ENCODE results near the gene GATA1.

Gene GATA1

GRCh38 chrX:48798318-48798717 is 11.9 kb downstream of the GATA1 start:
- Histone ChIP-seq H3K4me2 (ENCODE audit: low read length) (no peak overlapping the region), H3K9ac (ENCODE audit: low read depth, low read length) (no peak overlapping the region), H3K9me3 (replicated peaks; ENCODE audit: low read length) (no peaks in the 10 kb centered on the region), H3K4me1 (ENCODE audit: control insufficient read depth, insufficient read depth, low read length) (peaks cover 5% of the 10 kb centered on the region), H3K27me3 (ENCODE audit: control insufficient read depth, insufficient read depth, low read length) (no peaks in the 10 kb centered on the region), H3K36me3 (ENCODE audit: insufficient read depth, low read length) (no peaks in the 10 kb centered on the region), H3K4me3 (ENCODE audit: low read length) (no peak overlapping the region)

GRCh38 chrX:48800574-48801279 is 14.3 kb downstream of the GATA1 start:
- no peaks in the 10 kb centered on the region for H3K36me3 ChIP-seq (ENCODE audit: insufficient read depth, low read length)
- H3K4me3 ChIP-seq (ENCODE audit: low read length): peak overlapping the region; percentile 87
- no peaks in the 10 kb centered on the region for H3K9me3 ChIP-seq (replicated peaks; ENCODE audit: low read length)
- no peaks in the 10 kb centered on the region for H3K27me3 ChIP-seq (ENCODE audit: control insufficient read depth, insufficient read depth, low read length)
- peak overlapping the region; percentile 86 for H3K9ac ChIP-seq (ENCODE audit: low read depth, low read length)
- peaks cover 5% of the 10 kb centered on the region for H3K4me1 ChIP-seq (ENCODE audit: control insufficient read depth, insufficient read depth, low read length)
- H3K4me2 ChIP-seq (ENCODE audit: low read length): peak overlapping the region; percentile 86

GRCh38 chrX:48801280-48802088 is 15.1 kb downstream of the GATA1 start, which contains the start of gene HDAC6:
TSS of gene HDAC6 (plus strand) at chrX:48802067. CDS start at chrX:48802693, 626 bp downstream.
- peak within 1 kb of the TSS; percentile 95 for H3K9ac ChIP-seq (ENCODE audit: low read depth, low read length)
- H3K4me3 ChIP-seq (ENCODE audit: low read length): peak within 1 kb of the TSS; percentile 87
- no peaks in the 10 kb centered on the region for H3K9me3 ChIP-seq (replicated peaks; ENCODE audit: low read length)
- H3K4me1 ChIP-seq (ENCODE audit: control insufficient read depth, insufficient read depth, low read length): peaks cover 5% of the 10 kb centered on the region
- H3K4me2 ChIP-seq (ENCODE audit: low read length): peak within 1 kb of the TSS; percentile 86
- H3K36me3 ChIP-seq (ENCODE audit: insufficient read depth, low read length): no peaks in the 10 kb centered on the region
- no peaks in the 10 kb centered on the region for H3K27me3 ChIP-seq (ENCODE audit: control insufficient read depth, insufficient read depth, low read length)

- peak overlapping the region; percentile 95 for H3K9ac ChIP-seq (ENCODE audit: low read depth, low read length)
- no peaks in the 10 kb centered on the region for H3K9me3 ChIP-seq (replicated peaks; ENCODE audit: low read length)
- H3K27me3 ChIP-seq (ENCODE audit: control insufficient read depth, insufficient read depth, low read length): no peaks in the 10 kb centered on the region
- H3K4me3 ChIP-seq (ENCODE audit: low read length): peak overlapping the region; percentile 87
- peak overlapping the region; percentile 80 for H3K4me2 ChIP-seq (ENCODE audit: low read length)
- peaks cover 5% of the 10 kb centered on the region for H3K4me1 ChIP-seq (ENCODE audit: control insufficient read depth, insufficient read depth, low read length)
- no peaks in the 10 kb centered on the region for H3K36me3 ChIP-seq (ENCODE audit: insufficient read depth, low read length)
Measured at GRCh38 chrX:48802089-48802904, 15.9 kb downstream of the GATA1 start.

- H3K9me3 ChIP-seq (replicated peaks; ENCODE audit: low read length): no peaks in the 10 kb centered on the region
- H3K4me1 ChIP-seq (ENCODE audit: control insufficient read depth, insufficient read depth, low read length): peaks cover 5% of the 10 kb centered on the region
- peak overlapping the region; percentile 87 for H3K4me3 ChIP-seq (ENCODE audit: low read length)
- H3K4me2 ChIP-seq (ENCODE audit: low read length): peak overlapping the region; percentile 80
- H3K36me3 ChIP-seq (ENCODE audit: insufficient read depth, low read length): peaks cover 2% of the 10 kb centered on the region
- H3K27me3 ChIP-seq (ENCODE audit: control insufficient read depth, insufficient read depth, low read length): no peaks in the 10 kb centered on the region
- H3K9ac ChIP-seq (ENCODE audit: low read depth, low read length): peak overlapping the region; percentile 95
Measured at GRCh38 chrX:48802905-48803200, 16.5 kb downstream of the GATA1 start.

- H3K4me2 ChIP-seq (ENCODE audit: low read length): no peak overlapping the region
- H3K36me3 ChIP-seq (ENCODE audit: insufficient read depth, low read length): peaks cover 4% of the 10 kb centered on the region
- H3K4me3 ChIP-seq (ENCODE audit: low read length): no peak overlapping the region
- H3K27me3 ChIP-seq (ENCODE audit: control insufficient read depth, insufficient read depth, low read length): no peaks in the 10 kb centered on the region
- no peaks in the 10 kb centered on the region for H3K9me3 ChIP-seq (replicated peaks; ENCODE audit: low read length)
- no peaks in the 10 kb centered on the region for H3K4me1 ChIP-seq (ENCODE audit: control insufficient read depth, insufficient read depth, low read length)
- no peak overlapping the region for H3K9ac ChIP-seq (ENCODE audit: low read depth, low read length)
Measured at GRCh38 chrX:48806081-48806480, 19.7 kb downstream of the GATA1 start.

GRCh38 chrX:48813644-48814043 is 27.3 kb downstream of the GATA1 start:
- no peaks in the 10 kb centered on the region for H3K4me1 ChIP-seq (ENCODE audit: control insufficient read depth, insufficient read depth, low read length)
- H3K9ac ChIP-seq (ENCODE audit: low read depth, low read length): no peak overlapping the region
- no peaks in the 10 kb centered on the region for H3K27me3 ChIP-seq (ENCODE audit: control insufficient read depth, insufficient read depth, low read length)
- no peak overlapping the region for H3K4me3 ChIP-seq (ENCODE audit: low read length)
- no peaks in the 10 kb centered on the region for H3K9me3 ChIP-seq (replicated peaks; ENCODE audit: low read length)
- H3K36me3 ChIP-seq (ENCODE audit: insufficient read depth, low read length): peaks cover 2% of the 10 kb centered on the region
- H3K4me2 ChIP-seq (ENCODE audit: low read length): no peak overlapping the region

GRCh38 chrX:48814722-48815121 is 28.3 kb downstream of the GATA1 start:
- Histone ChIP-seq H3K9ac (ENCODE audit: low read depth, low read length) (no peak overlapping the region), H3K36me3 (ENCODE audit: insufficient read depth, low read length) (peaks cover 3% of the 10 kb centered on the region), H3K4me1 (ENCODE audit: control insufficient read depth, insufficient read depth, low read length) (no peaks in the 10 kb centered on the region), H3K9me3 (replicated peaks; ENCODE audit: low read length) (no peaks in the 10 kb centered on the region), H3K27me3 (ENCODE audit: control insufficient read depth, insufficient read depth, low read length) (no peaks in the 10 kb centered on the region), H3K4me2 (ENCODE audit: low read length) (no peak overlapping the region), H3K4me3 (ENCODE audit: low read length) (no peak overlapping the region)

- H3K4me1 ChIP-seq (ENCODE audit: control insufficient read depth, insufficient read depth, low read length): no peaks in the 10 kb centered on the region
- peaks cover 3% of the 10 kb centered on the region for H3K36me3 ChIP-seq (ENCODE audit: insufficient read depth, low read length)
- H3K9ac ChIP-seq (ENCODE audit: low read depth, low read length): no peak overlapping the region
Measured at GRCh38 chrX:48815266-48815665, 28.9 kb downstream of the GATA1 start.

GRCh38 chrX:48816014-48816810 is 29.8 kb downstream of the GATA1 start:
- Histone ChIP-seq H3K4me1 (ENCODE audit: control insufficient read depth, insufficient read depth, low read length) (no peaks in the 10 kb centered on the region), H3K9ac (ENCODE audit: low read depth, low read length) (no peak overlapping the region), H3K9me3 (replicated peaks; ENCODE audit: low read length) (no peaks in the 10 kb centered on the region), H3K27me3 (ENCODE audit: control insufficient read depth, insufficient read depth, low read length) (no peaks in the 10 kb centered on the region), H3K4me2 (ENCODE audit: low read length) (no peak overlapping the region), H3K4me3 (ENCODE audit: low read length) (no peak overlapping the region), H3K36me3 (ENCODE audit: insufficient read depth, low read length) (peaks cover 3% of the 10 kb centered on the region)

More at GRCh38 chrX:48815266-48815665, 28.9 kb downstream of the GATA1 start:
- H3K4me3 ChIP-seq (ENCODE audit: low read length): no peak overlapping the region
- no peak overlapping the region for H3K4me2 ChIP-seq (ENCODE audit: low read length)
- H3K27me3 ChIP-seq (ENCODE audit: control insufficient read depth, insufficient read depth, low read length): no peaks in the 10 kb centered on the region
- no peaks in the 10 kb centered on the region for H3K9me3 ChIP-seq (replicated peaks; ENCODE audit: low read length)

GRCh38 chrX:48818098-48818497 is 31.7 kb downstream of the GATA1 start:
- Histone ChIP-seq H3K4me2 (ENCODE audit: low read length) (no peak overlapping the region), H3K4me3 (ENCODE audit: low read length) (no peak overlapping the region), H3K9me3 (replicated peaks; ENCODE audit: low read length) (no peaks in the 10 kb centered on the region), H3K4me1 (ENCODE audit: control insufficient read depth, insufficient read depth, low read length) (no peaks in the 10 kb centered on the region), H3K9ac (ENCODE audit: low read depth, low read length) (no peak overlapping the region), H3K27me3 (ENCODE audit: control insufficient read depth, insufficient read depth, low read length) (no peaks in the 10 kb centered on the region), H3K36me3 (ENCODE audit: insufficient read depth, low read length) (peaks cover 3% of the 10 kb centered on the region)

All from skeletal muscle satellite cell (primary cell).